ENCODE results near the gene PEX10.

Gene PEX10

DNA sequence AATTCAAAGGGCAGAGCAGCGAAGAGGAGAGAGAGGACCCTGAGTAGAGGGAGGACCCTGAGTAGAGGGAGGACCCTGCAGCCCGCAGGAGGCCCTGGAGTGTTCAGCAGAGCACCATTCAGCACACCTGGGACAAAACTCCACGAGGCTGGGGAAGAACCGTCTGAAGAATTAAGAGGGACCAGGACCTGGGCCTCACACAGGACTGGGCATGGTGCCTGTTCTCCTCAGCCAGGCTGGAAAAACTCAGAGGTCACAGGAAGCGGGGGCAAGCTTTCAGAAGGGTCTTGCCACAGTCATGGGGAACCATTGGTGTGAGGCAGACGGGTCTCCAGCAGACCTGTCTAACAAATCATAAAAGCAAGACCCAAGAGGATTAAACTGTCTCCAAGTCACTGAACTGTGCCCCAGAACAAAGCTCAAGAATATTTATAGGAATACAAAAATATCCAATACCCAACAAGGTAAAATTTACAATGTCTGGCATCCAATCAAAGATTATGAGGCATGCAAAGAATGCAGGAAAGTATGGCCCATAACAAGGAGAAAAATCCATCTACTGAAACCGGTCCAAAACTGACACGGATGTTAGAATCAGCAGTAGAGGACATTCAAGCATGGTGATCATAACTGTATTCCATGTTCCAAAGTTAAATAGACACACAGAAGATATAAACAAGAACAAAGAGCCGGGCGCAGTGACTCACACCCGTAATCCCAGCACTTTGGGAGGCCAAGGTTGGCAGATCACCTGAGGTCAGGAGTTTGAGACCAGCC is 51.6 kb downstream of the PEX10 start:
- FAIRE-seq (no peak), DNase-seq (ENCODE audit: insufficient read length, low spot score) (no peak)
- TF ChIP-seq POLR2A (IDR thresholded peaks at IDR 0.05; ENCODE audit: low read depth, low read length) = no peak

DNA sequence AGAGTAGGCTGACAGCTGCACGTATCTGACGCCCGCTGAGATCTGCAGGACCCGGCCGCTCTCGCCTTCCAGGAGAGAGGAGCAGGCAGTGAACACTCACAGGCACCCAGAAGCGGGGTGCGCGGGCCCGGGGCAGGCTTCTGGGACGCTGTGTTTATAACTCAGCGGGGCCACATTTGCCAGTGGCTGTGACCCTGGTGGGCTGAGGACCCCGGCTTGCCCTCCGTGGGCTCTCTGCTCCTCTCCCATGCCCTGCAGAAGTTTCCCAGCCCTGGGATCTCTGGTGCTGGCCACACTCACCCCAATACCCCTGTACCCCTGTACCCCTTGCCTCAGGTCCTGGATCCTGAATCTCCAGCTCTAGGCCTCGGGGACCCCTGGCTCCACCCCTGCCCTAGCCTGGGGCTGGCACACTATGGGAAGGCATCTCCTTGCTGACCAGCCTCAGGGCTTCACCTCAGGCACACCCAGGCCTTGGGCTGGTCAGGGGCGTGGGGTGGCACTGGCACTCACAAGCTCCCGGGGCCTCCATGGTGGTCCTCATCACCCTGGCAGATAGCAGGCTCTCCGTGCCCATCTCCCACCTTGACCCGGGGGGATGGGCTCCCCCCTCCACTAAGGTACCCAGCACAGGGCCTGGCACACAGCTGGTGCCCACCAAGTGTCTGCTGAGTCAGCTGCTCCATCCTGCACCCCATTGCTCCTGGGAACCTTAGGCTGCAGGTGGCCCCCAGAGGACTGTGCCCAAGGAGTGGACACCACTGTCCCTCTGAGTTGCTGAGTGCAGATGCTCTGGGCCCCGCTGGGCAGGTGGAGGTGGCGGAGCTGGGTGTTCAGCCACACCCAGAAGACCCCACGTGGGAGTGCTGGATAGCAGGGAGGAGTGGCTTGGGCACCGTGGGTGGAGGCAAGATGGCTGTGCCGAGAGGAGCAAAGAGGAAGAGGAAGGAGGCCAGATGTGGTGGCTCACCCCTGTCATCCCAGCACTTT is 53.4 kb downstream of the PEX10 start:
- TF ChIP-seq POLR2A (IDR thresholded peaks at IDR 0.05; ENCODE audit: low read depth, low read length) = no peak
- no peak for DNase-seq (ENCODE audit: insufficient read length, low spot score)

GRCh38 chr1:2358072-2358471 is 54.3 kb downstream of the PEX10 start:
- TF ChIP-seq POLR2A (IDR thresholded peaks at IDR 0.05; ENCODE audit: low read depth, low read length) = no peak
- FAIRE-seq = no peak
- DNase-seq (ENCODE audit: insufficient read length, low spot score) = no peak

More for the DNA sequence above, 53.4 kb downstream of the PEX10 start:
- FAIRE-seq = no peak

DNA sequence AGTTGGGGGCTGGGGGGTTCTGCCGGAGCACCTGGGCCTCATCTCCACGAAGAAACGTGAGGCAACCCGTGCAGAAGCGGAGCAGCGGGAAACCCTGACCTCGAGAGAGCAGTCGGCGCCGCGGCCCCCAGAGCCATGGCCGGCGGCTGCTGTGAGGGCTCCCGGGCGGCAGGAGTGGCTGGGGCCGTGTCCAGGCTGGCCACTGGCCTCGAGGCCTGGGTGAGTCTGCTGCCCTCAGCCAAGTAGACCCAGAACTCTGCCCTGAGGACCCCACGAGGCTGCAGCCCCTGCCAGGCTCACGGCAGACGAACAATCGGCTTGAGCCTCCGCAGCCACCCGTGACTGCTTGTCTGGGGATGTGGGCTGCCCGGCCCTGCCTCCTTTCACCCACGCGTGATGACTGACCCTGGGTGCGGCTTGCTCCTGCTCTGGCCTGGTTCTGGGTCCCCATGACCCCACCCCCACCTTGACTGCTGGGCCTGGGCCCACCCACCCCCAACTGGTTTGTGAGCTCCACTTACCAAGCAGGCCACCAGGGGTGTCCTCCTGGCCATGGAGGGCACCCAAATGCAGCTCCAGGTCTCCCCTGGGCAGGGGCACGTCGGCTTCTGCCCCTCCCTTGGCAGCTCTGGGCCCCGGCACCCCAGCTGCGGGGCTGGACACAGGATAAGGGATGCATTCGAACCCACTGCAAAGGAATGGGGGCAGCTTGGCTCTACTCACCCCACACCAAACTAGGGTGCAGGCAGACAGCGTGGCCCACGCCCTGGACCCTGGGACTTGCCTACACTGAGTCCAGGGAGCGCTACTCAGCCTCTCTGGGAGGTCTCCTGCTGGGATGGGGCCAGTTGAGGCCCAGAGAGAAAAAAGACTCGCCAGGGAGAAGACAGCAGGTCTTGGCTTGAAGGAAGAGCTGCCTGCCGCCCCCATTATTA is 55.2 kb downstream of the PEX10 start:
- no peak for TF ChIP-seq POLR2A (IDR thresholded peaks at IDR 0.05; ENCODE audit: low read depth, low read length)
- DNase-seq (ENCODE audit: insufficient read length, low spot score) (no peak), FAIRE-seq (no peak)

DNA sequence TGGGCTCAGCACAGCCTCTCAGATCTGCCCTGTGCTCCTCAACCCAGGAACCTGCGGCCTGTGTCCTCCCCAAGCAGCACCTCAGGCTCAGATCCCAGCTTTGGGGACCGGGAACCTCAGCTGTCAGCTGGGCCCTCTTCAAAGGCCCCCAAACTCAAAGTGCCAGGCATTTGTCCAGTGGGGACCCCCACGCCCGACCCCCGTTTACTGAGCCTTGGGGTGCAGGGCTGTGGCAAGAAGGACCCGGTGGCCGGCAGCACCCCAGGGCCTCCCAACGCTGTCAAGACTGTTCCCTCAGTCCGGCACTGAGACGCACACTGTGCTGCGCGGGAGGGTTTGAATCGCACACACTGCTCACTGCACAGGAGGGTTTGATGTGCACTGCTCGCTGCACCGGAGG is 56.0 kb downstream of the PEX10 start:
- no peak for TF ChIP-seq POLR2A (IDR thresholded peaks at IDR 0.05; ENCODE audit: low read depth, low read length)
- no peak for FAIRE-seq
- no peak for DNase-seq (ENCODE audit: insufficient read length, low spot score)

GRCh38 chr1:2355373-2356261 is 56.7 kb downstream of the PEX10 start:
- no peak for DNase-seq (ENCODE audit: insufficient read length, low spot score)
- no peak for FAIRE-seq
- TF ChIP-seq POLR2A (IDR thresholded peaks at IDR 0.05; ENCODE audit: low read depth, low read length) = no peak

DNA sequence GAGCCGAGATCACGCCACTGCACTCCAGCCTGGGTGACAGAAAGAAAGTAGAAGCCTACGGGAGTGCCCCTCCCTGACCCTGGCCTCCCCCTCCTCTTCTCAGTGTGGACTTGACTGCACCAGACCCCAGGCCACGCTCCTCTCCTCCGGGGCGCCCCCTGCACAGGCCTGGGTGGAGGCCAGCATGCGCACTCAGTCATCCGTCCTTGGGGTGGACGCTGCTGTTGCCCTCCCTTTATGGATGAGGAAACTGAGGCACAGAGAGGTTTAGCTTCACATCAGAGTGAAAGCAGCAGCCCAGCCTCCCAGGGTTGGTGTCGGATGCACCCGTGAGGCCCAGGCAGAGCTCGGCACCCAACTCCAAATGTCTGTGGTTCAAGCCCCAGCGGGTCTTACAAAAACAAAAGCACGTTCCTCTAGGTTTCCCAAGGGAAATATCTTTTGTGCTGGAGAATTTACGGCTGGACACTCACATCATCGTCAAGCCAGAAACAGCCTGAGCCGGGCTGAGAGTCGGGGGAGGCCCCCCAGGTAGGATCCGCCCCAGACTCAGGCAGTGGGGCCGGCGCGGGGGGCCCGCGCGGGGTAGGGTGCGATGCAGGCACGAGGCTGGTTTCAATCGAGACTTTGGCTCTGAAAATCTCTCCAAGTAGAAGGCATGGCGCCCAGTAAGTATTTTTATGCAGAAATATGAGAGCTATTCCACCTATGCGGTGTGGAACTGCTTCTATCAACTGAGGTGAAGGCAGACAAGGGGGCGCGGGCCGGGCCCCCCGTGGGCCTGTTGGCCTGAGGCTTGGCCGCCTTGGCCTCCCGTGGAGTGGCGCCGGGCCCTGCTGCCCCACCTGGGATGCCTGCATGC is 57.6 kb downstream of the PEX10 start:
- no peak for FAIRE-seq
- DNase-seq (ENCODE audit: insufficient read length, low spot score) = no peak
- TF ChIP-seq POLR2A (IDR thresholded peaks at IDR 0.05; ENCODE audit: low read depth, low read length) = no peak

Measured in H54 (cell line).